Neuronal stem cell (in vitro differentiated cells): ENCODE measurements around the gene PKIB.
"Not testable (repeated sequence)": the region's sequence is repeated elsewhere in the genome, so short reads cannot be mapped to it uniquely, and the experiment has no call there.

Experiments
- DNase-seq: peaks from one replicate; pipeline ENCODE4 v3.0.0-alpha.2; 2013; ENCODE audit warnings: low spot score
- H2AFZ ChIP-seq: one replicate; pipeline ENCODE4 v1.6.1; 2013; ENCODE audit warnings: mild to moderate bottlenecking, low read length, inconsistent platforms
- H2AK5ac ChIP-seq: 2 replicates; pipeline ENCODE4 v1.6.1; 2013; ENCODE audit warnings: low read depth, mild to moderate bottlenecking, inconsistent platforms, low read length, moderate library complexity, mixed read lengths
- H2BK120ac ChIP-seq: 2 replicates; pipeline ENCODE4 v1.6.1; 2013; ENCODE audit warnings: low read depth, mild to moderate bottlenecking, inconsistent platforms, low read length, moderate library complexity, mixed read lengths
- H2BK12ac ChIP-seq: one replicate; pipeline ENCODE4 v1.6.1; 2013; ENCODE audit warnings: low read length, inconsistent platforms
- H2BK15ac ChIP-seq: 2 replicates; pipeline ENCODE4 v1.6.1; 2013; ENCODE audit warnings: mild to moderate bottlenecking, low read length, inconsistent platforms, mixed read lengths
- H2BK5ac ChIP-seq: one replicate; pipeline ENCODE4 v1.6.1; 2013; ENCODE audit warnings: inconsistent platforms, mild to moderate bottlenecking, low read length, moderate library complexity
- H3K14ac ChIP-seq: one replicate; pipeline ENCODE4 v1.6.1; 2013; ENCODE audit warnings: low read length, inconsistent platforms
- H3K18ac ChIP-seq: 2 replicates; pipeline ENCODE4 v1.6.1; 2013; ENCODE audit warnings: low read length, inconsistent platforms
- H3K23ac ChIP-seq: 2 replicates; pipeline ENCODE4 v1.6.1; 2013; ENCODE audit warnings: low read depth, mild to moderate bottlenecking, mixed read lengths, low read length, inconsistent platforms; ENCODE audit not compliant: poor library complexity
- H3K27ac ChIP-seq: replicated peaks from 3 replicates; pipeline ENCODE4 v1.5.1; 2013; ENCODE audit warnings: low read length, inconsistent platforms
- H3K27me3 ChIP-seq, 3 experiments: 2 replicates each; pipeline ENCODE4 v1.6.1; 2013; ENCODE audit warnings: low read length in 3 of 3, mild to moderate bottlenecking in 2 of 3, inconsistent platforms in 1 of 3, low read depth in 1 of 3, mixed read lengths in 1 of 3, moderate library complexity in 1 of 3; ENCODE audit not compliant: control insufficient read depth in 3 of 3, insufficient read depth in 3 of 3
- H3K36me3 ChIP-seq, 2 donors: replicated peaks in 1 of 2; 2 replicates each; pipeline ENCODE4 v1.6.1; 2013; ENCODE audit warnings: low read length in 2 of 2; ENCODE audit not compliant: control insufficient read depth in 2 of 2, insufficient read depth in 2 of 2
- H3K4ac ChIP-seq: 2 replicates; pipeline ENCODE4 v1.6.1; 2013; ENCODE audit warnings: inconsistent platforms, mild to moderate bottlenecking, low read length, moderate library complexity
- H3K4me1 ChIP-seq, 2 donors: 1 replicate in 1 of 2; 2 replicates in 1 of 2; pipeline ENCODE4 v1.6.1; 2013; ENCODE audit warnings: low read length in 2 of 2, low read depth in 1 of 2; ENCODE audit not compliant: control insufficient read depth in 2 of 2, insufficient read depth in 1 of 2
- H3K4me2 ChIP-seq: one replicate; pipeline ENCODE4 v1.6.1; 2013; ENCODE audit warnings: mild to moderate bottlenecking, low read length, inconsistent platforms; ENCODE audit not compliant: insufficient read depth, poor library complexity, severe bottlenecking
- H3K4me3 ChIP-seq, 2 donors: 2 replicates each; pipeline ENCODE4 v1.5.1; 2013; ENCODE audit warnings: low read length in 2 of 2, mild to moderate bottlenecking in 2 of 2, inconsistent platforms in 1 of 2, moderate library complexity in 1 of 2
- H3K79me1 ChIP-seq: one replicate; pipeline ENCODE4 v1.6.1; 2013; ENCODE audit warnings: low read depth, mild to moderate bottlenecking, inconsistent platforms, low read length, moderate library complexity
- H3K9ac ChIP-seq: one replicate; pipeline ENCODE4 v1.6.1; 2013; ENCODE audit warnings: mild to moderate bottlenecking, low read depth, low read length, inconsistent platforms; ENCODE audit not compliant: poor library complexity
- H3K9me3 ChIP-seq, 2 donors: replicated peaks in 1 of 2; 2 replicates each; pipeline versions ENCODE3 to v1.6.1; 2013; ENCODE audit warnings: low read length in 2 of 2, mild to moderate bottlenecking in 2 of 2, inconsistent platforms in 1 of 2, low read depth in 1 of 2, mixed read lengths in 1 of 2, moderate library complexity in 1 of 2; ENCODE audit not compliant: control insufficient read depth in 2 of 2, insufficient read depth in 1 of 2
- H4K8ac ChIP-seq: one replicate; pipeline ENCODE4 v1.6.1; 2013; ENCODE audit warnings: low read depth, mild to moderate bottlenecking, inconsistent platforms, low read length, moderate library complexity
- H4K91ac ChIP-seq: one replicate; pipeline ENCODE4 v1.6.1; 2013; ENCODE audit warnings: low read length, low read depth, mild to moderate bottlenecking, inconsistent platforms; ENCODE audit not compliant: poor library complexity
- WGBS, 2 donors: extraction: QIAGEN DNeasy Blood & Tissue Kit; methylation state at CpG; one replicate each; pipeline ENCODE4 v1.1.7; 2013; ENCODE audit warnings: missing lambda C conversion rate in 2 of 2, mixed read lengths in 1 of 2; ENCODE audit not compliant: insufficient read length in 2 of 2, insufficient replicate concordance in 1 of 2; ENCODE audit errors: extremely low coverage in 2 of 2; 5-methylcytosine and 5-hydroxymethylcytosine counted together

The PKIB gene

GRCh38 chr6:122631571-122632249 lies 21.5 kb downstream of the PKIB start:
- H2BK12ac ChIP-seq: no peak overlapping the region
- H3K27ac ChIP-seq: no peak overlapping the region
- no peak overlapping the region for H3K9ac ChIP-seq
- no peaks in the 10 kb centered on the region for H3K79me1 ChIP-seq
- H3K18ac ChIP-seq: no peak overlapping the region
- H3K4me3 ChIP-seq: no peak overlapping the region
- H3K14ac ChIP-seq: no peak overlapping the region
- H4K91ac ChIP-seq: no peak overlapping the region
- no peaks in the 10 kb centered on the region for H3K9me3 ChIP-seq
- no peak overlapping the region for H3K4ac ChIP-seq
- no peak overlapping the region for H2AK5ac ChIP-seq
- no peak for DNase-seq
- H2AFZ ChIP-seq: no peak overlapping the region
- no peak overlapping the region for H4K8ac ChIP-seq
- H3K36me3 ChIP-seq: peaks cover 0 to 2% of the 10 kb centered on the region in 2 donors
- no peak overlapping the region for H2BK5ac ChIP-seq
- WGBS, 2 donors: no CpG with 5 or more reads among the region's 3 CpGs
- H2BK15ac ChIP-seq: no peak overlapping the region
- H3K4me1 ChIP-seq: no peaks in the 10 kb centered on the region
- H3K23ac ChIP-seq: no peak overlapping the region
- H3K27me3 ChIP-seq: no peaks in the 10 kb centered on the region
- H2BK120ac ChIP-seq: no peak overlapping the region
- no peak overlapping the region for H3K4me2 ChIP-seq

DNA sequence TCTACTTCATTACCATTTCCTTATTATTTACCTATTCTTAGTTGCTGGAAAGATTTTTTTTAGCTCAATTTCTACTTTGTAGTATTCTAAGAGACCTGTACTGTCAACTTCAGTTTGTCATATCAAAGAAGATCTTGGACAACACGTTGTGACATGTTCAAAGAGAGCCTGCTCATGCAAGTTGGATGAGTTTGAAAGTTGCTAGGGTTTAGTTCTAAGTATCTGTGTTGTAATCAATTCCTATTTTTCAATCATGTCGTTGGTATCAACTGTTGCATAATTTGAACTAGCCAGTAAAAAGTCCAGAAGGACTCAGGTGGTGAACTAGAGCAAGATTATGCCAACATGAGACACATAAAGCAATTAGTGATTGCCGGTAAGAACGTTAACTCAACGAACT lies 30.2 kb downstream of the PKIB start:
- H2AK5ac ChIP-seq: no peak overlapping the region
- H2BK15ac ChIP-seq: no peak overlapping the region
- DNase-seq: no peak
- H3K23ac ChIP-seq: no peak overlapping the region
- no peak overlapping the region for H2AFZ ChIP-seq
- no peak overlapping the region for H3K27ac ChIP-seq
- no peaks in the 10 kb centered on the region for H3K27me3 ChIP-seq
- H3K9ac ChIP-seq: no peak overlapping the region
- no peak overlapping the region for H3K4me2 ChIP-seq
- no peak overlapping the region for H4K91ac ChIP-seq
- no peaks in the 10 kb centered on the region for H3K4me1 ChIP-seq
- H3K18ac ChIP-seq: no peak overlapping the region
- no peak overlapping the region for H3K14ac ChIP-seq
- no peak overlapping the region for H2BK5ac ChIP-seq
- H4K8ac ChIP-seq: no peak overlapping the region
- no peak overlapping the region for H2BK12ac ChIP-seq
- H3K36me3 ChIP-seq: no peaks in the 10 kb centered on the region
- no peaks in the 10 kb centered on the region for H3K9me3 ChIP-seq
- no peak overlapping the region for H2BK120ac ChIP-seq
- no CpG with 5 or more reads among the region's 5 CpGs for WGBS, 2 donors
- no peak overlapping the region for H3K4ac ChIP-seq
- H3K79me1 ChIP-seq: peaks cover 1% of the 10 kb centered on the region
- H3K4me3 ChIP-seq: no peak overlapping the region

DNA sequence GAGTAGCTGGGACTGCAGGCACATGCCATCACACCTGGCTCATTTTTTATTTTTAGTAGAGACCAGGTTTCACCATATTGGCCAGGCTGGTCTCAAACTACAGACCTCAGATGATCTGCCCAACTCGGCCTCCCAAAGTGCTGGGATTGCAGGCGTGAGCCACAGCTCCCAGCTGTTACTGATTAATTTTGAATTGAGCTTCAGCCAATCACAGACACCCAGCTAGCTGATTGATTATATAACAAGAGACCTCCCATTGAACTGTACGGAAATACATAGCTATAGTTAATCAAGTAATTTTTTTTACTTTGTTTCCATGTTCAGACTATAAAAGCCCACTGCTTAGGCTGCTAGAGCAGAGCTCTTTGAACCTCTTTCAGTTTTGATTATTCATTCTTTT lies 31.6 kb downstream of the PKIB start:
- H2BK120ac ChIP-seq: no peak overlapping the region
- no peak overlapping the region for H3K4me2 ChIP-seq
- no peak overlapping the region for H2BK12ac ChIP-seq
- H2BK15ac ChIP-seq: no peak overlapping the region
- no peak overlapping the region for H3K9ac ChIP-seq
- H4K8ac ChIP-seq: no peak overlapping the region
- H3K36me3 ChIP-seq: no peaks in the 10 kb centered on the region
- no CpG with 5 or more reads among the region's 3 CpGs for WGBS, 2 donors
- H2AK5ac ChIP-seq: no peak overlapping the region
- H2BK5ac ChIP-seq: no peak overlapping the region
- H2AFZ ChIP-seq: no peak overlapping the region
- H3K14ac ChIP-seq: no peak overlapping the region
- H3K79me1 ChIP-seq: peaks cover 2% of the 10 kb centered on the region
- no peak overlapping the region for H3K4me3 ChIP-seq
- H3K27me3 ChIP-seq: no peaks in the 10 kb centered on the region
- no peak overlapping the region for H3K23ac ChIP-seq
- DNase-seq: no peak
- H3K27ac ChIP-seq: no peak overlapping the region
- no peak overlapping the region for H3K18ac ChIP-seq
- H4K91ac ChIP-seq: no peak overlapping the region
- H3K4me1 ChIP-seq: no peaks in the 10 kb centered on the region
- H3K9me3 ChIP-seq: no peaks in the 10 kb centered on the region
- H3K4ac ChIP-seq: no peak overlapping the region

DNA sequence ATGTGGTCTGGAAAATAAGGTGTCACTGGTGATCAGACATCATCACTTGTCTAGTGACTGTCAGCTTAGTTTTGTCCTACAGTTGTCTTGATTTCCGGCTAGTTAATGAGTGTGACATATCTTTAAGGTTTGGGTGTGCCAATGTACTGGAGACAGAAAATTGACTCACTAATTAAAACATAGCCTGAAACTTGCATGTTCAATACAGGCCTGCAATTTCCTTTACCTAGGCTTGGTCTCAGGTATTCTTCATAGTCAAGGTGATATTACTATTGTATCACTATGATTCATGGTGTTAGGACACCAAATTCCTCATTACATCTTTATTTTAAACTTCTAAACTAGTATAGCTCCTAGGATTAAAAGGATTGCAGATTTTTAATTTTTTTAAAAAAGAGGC lies 32.4 kb downstream of the PKIB start:
- H3K9me3 ChIP-seq, H3K18ac ChIP-seq, H3K9ac ChIP-seq, H3K27ac ChIP-seq, H3K36me3 ChIP-seq, H2BK120ac ChIP-seq, H3K79me1 ChIP-seq, H2BK5ac ChIP-seq, H2BK15ac ChIP-seq, H3K14ac ChIP-seq, H3K4ac ChIP-seq, H4K91ac ChIP-seq, H3K4me2 ChIP-seq, H2AFZ ChIP-seq, H2BK12ac ChIP-seq, DNase-seq, H3K27me3 ChIP-seq, H3K4me3 ChIP-seq, H3K4me1 ChIP-seq, H4K8ac ChIP-seq, H3K23ac ChIP-seq, H2AK5ac ChIP-seq: not testable (repeated sequence)
- no CpG with 5 or more reads among the region's 1 CpG for WGBS, 2 donors
